ENCODE data around the gene KMT5B.

The KMT5B gene

DNA sequence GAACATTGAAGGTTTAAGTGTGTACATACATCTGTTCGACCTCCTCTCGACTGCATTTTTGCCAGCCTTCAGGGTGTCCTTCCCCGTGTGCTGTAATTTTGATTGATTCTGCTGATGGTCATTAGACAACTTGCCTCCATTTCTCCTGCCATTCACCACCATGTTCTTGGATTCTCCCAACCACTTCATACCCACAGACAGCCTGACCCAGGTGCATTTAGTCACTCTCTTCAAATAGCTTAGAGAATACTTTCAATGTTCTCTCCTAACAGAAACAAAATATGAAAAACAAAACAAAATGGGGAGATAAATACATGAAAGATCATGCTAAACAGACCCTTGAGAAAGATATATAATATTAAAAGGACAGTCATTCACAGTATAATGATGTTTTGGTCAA, 23.2 kb downstream of the KMT5B start:
- peaks cover 19% of the 10 kb centered on the region for H3F3A ChIP-seq (ENCODE audit: insufficient read depth, low read length)
- H2AFZ ChIP-seq (ENCODE audit: low read length) = no peak overlapping the region
- no peaks in the 10 kb centered on the region for H4K20me1 ChIP-seq (ENCODE audit: insufficient read depth, low read length)
- H3K4me1 ChIP-seq (ENCODE audit: low read length) = peaks cover 28% of the 10 kb centered on the region
- H3K27ac ChIP-seq (ENCODE audit: low read length) = no peak overlapping the region
- no peaks in the 10 kb centered on the region for H3K36me3 ChIP-seq (replicated peaks; ENCODE audit: insufficient read depth, low read length)
- no peaks in the 10 kb centered on the region for H3K9me3 ChIP-seq (replicated peaks; ENCODE audit: insufficient read depth, low read length)
- H3K9me2 ChIP-seq (replicated peaks; ENCODE audit: insufficient read depth, low read length) = no peaks in the 10 kb centered on the region
- H3K27me3 ChIP-seq (replicated peaks; ENCODE audit: insufficient read depth, low read length) = no peaks in the 10 kb centered on the region
- no peak overlapping the region for H3K4me3 ChIP-seq (ENCODE audit: low read length)
- no peak for TF ChIP-seq EZH2 (optimal IDR thresholded peaks at IDR 0.05; ENCODE audit: low read depth, low read length)
- TF ChIP-seq, protein P1, sequence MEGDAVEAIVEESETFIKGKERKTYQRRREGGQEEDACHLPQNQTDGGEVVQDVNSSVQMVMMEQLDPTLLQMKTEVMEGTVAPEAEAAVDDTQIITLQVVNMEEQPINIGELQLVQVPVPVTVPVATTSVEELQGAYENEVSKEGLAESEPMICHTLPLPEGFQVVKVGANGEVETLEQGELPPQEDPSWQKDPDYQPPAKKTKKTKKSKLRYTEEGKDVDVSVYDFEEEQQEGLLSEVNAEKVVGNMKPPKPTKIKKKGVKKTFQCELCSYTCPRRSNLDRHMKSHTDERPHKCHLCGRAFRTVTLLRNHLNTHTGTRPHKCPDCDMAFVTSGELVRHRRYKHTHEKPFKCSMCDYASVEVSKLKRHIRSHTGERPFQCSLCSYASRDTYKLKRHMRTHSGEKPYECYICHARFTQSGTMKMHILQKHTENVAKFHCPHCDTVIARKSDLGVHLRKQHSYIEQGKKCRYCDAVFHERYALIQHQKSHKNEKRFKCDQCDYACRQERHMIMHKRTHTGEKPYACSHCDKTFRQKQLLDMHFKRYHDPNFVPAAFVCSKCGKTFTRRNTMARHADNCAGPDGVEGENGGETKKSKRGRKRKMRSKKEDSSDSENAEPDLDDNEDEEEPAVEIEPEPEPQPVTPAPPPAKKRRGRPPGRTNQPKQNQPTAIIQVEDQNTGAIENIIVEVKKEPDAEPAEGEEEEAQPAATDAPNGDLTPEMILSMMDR (IDR thresholded peaks at IDR 0.05; ENCODE audit: low read length) = no peak
- TF ChIP-seq EZH2phosphoT487 (IDR thresholded peaks at IDR 0.05; ENCODE audit: low read length) = no peak
- peaks cover 78% of the 10 kb centered on the region for H3K79me2 ChIP-seq (ENCODE audit: low read length)
- no peak overlapping the region for H3K9ac ChIP-seq (ENCODE audit: low read length)
- no peak overlapping the region for H3K4me2 ChIP-seq (ENCODE audit: low read depth, low read length)
- DNase-seq = no peak

DNA sequence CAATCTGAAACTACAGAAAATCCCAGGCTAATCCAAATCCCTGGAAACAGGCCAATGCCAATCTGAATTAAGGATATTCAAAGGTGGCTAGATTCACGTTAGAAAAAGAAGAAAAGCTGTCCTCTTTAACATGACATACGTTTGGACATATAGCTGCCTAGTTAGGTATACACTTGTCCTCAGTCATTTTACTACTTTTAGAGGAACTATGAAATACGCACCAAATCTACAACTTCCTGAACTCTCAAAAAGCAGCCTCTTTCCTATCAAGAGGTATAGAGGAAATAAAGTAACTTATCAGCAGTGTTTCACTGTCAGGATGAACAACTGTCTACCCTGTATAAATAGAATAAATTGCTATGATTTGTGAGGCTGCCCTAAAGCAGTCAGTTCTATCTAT, 24.0 kb downstream of the KMT5B start:
- H3K27me3 ChIP-seq (replicated peaks; ENCODE audit: insufficient read depth, low read length) = no peaks in the 10 kb centered on the region
- peaks cover 14% of the 10 kb centered on the region for H3F3A ChIP-seq (ENCODE audit: insufficient read depth, low read length)
- no peaks in the 10 kb centered on the region for H3K36me3 ChIP-seq (replicated peaks; ENCODE audit: insufficient read depth, low read length)
- no peak overlapping the region for H3K9ac ChIP-seq (ENCODE audit: low read length)
- peaks cover 69% of the 10 kb centered on the region for H3K79me2 ChIP-seq (ENCODE audit: low read length)
- H4K20me1 ChIP-seq (ENCODE audit: insufficient read depth, low read length) = no peaks in the 10 kb centered on the region
- H3K27ac ChIP-seq (ENCODE audit: low read length) = no peak overlapping the region
- no peaks in the 10 kb centered on the region for H3K9me2 ChIP-seq (replicated peaks; ENCODE audit: insufficient read depth, low read length)
- no peaks in the 10 kb centered on the region for H3K9me3 ChIP-seq (replicated peaks; ENCODE audit: insufficient read depth, low read length)
- H2AFZ ChIP-seq (ENCODE audit: low read length) = no peak overlapping the region
- H3K4me2 ChIP-seq (ENCODE audit: low read depth, low read length) = no peak overlapping the region
- no peak for DNase-seq
- no peak overlapping the region for H3K4me3 ChIP-seq (ENCODE audit: low read length)
- H3K4me1 ChIP-seq (ENCODE audit: low read length) = peaks cover 21% of the 10 kb centered on the region
- TF ChIP-seq, protein P1 (IDR thresholded peaks at IDR 0.05; ENCODE audit: low read length) = no peak
- TF ChIP-seq EZH2 (optimal IDR thresholded peaks at IDR 0.05; ENCODE audit: low read depth, low read length) (no peak), EZH2phosphoT487 (IDR thresholded peaks at IDR 0.05; ENCODE audit: low read length) (no peak)

DNA sequence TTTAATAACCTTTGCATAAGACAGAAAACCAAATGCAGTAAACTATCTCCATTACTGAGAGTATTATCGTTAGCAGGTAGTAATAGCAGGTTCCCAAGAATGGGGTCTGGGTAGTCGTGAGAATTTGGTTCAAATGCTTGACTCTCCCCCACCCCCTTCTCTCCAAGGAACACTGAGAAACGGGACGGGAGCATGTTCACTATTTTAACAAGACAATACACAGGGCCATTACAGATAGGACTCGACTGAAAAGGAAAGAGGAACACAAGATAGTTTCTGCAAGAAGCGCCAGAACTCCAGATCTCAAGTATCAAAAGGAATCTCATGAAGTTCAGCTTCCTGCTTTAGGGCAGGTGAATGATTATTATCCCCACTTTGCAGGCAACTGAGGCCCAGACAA, 27.0 kb downstream of the KMT5B start:
- Histone ChIP-seq H3K27me3 (replicated peaks; ENCODE audit: insufficient read depth, low read length) (no peaks in the 10 kb centered on the region), H3K36me3 (replicated peaks; ENCODE audit: insufficient read depth, low read length) (no peaks in the 10 kb centered on the region), H3K9me2 (replicated peaks; ENCODE audit: insufficient read depth, low read length) (no peaks in the 10 kb centered on the region), H2AFZ (ENCODE audit: low read length) (no peak overlapping the region), H3K79me2 (ENCODE audit: low read length) (peaks cover 40% of the 10 kb centered on the region), H3K27ac (ENCODE audit: low read length) (no peak overlapping the region), H3K4me1 (ENCODE audit: low read length) (no peaks in the 10 kb centered on the region), H3F3A (ENCODE audit: insufficient read depth, low read length) (no peaks in the 10 kb centered on the region), H3K9ac (ENCODE audit: low read length) (no peak overlapping the region), H3K9me3 (replicated peaks; ENCODE audit: insufficient read depth, low read length) (no peaks in the 10 kb centered on the region), H4K20me1 (ENCODE audit: insufficient read depth, low read length) (no peaks in the 10 kb centered on the region), H3K4me2 (ENCODE audit: low read depth, low read length) (no peak overlapping the region), H3K4me3 (ENCODE audit: low read length) (no peak overlapping the region)
- TF ChIP-seq EZH2phosphoT487 (IDR thresholded peaks at IDR 0.05; ENCODE audit: low read length) (no peak), EZH2 (optimal IDR thresholded peaks at IDR 0.05; ENCODE audit: low read depth, low read length) (no peak)
- TF ChIP-seq, protein P1 (IDR thresholded peaks at IDR 0.05; ENCODE audit: low read length) = no peak
- DNase-seq = no peak

Measured in MM.1S (cell line).